DOHH2 (cell line): ENCODE results near the gene GOLGA1.
A peak's percentile ranks its signal among the peaks of the same experiment; 100 is the strongest.

Experiments
- H3F3A ChIP-seq: fragments of 200-600 bp; sonication (generic), shearing (Covaris generic); 2 replicates; pipeline ENCODE4 v1.6.0; 2016; ENCODE audit warnings: antibody characterized with exemption, mild to moderate bottlenecking; ENCODE audit not compliant: control insufficient read depth, insufficient read depth
- H3K27ac ChIP-seq: fragments of 200-600 bp; sonication (generic); 2 replicates; pipeline ENCODE4 v1.5.1; 2014; ENCODE audit warnings: low read depth, mild to moderate bottlenecking, low read length, moderate library complexity
- H3K27me3 ChIP-seq: fragments of 200-600 bp; sonication (generic); 2 replicates; pipeline ENCODE4 v1.6.1; 2014; ENCODE audit warnings: mild to moderate bottlenecking, low read length, mixed read lengths; ENCODE audit not compliant: control insufficient read depth
- H3K36me3 ChIP-seq: fragments of 200-600 bp; sonication (generic); 2 replicates; pipeline ENCODE4 v1.6.1; 2014; ENCODE audit warnings: mild to moderate bottlenecking, low read length, moderate library complexity, mixed read lengths; ENCODE audit not compliant: control insufficient read depth
- H3K4me1 ChIP-seq: fragments of 200-600 bp; sonication (generic); 2 replicates; pipeline ENCODE4 v1.6.1; 2014; ENCODE audit warnings: mild to moderate bottlenecking, low read length, mixed read lengths; ENCODE audit not compliant: control insufficient read depth
- H3K4me2 ChIP-seq: fragments of 200-600 bp; sonication (generic); 2 replicates; pipeline ENCODE4 v1.6.0; 2014; ENCODE audit warnings: mild to moderate bottlenecking, low read length, moderate library complexity
- H3K4me3 ChIP-seq: fragments of 200-600 bp; sonication (generic); 2 replicates; pipeline ENCODE4 v1.5.1; 2014; ENCODE audit warnings: mild to moderate bottlenecking, low read length, mixed read lengths
- H3K79me2 ChIP-seq: fragments of 200-600 bp; sonication (generic); 2 replicates; pipeline ENCODE4 v1.6.1; 2014; ENCODE audit warnings: mild to moderate bottlenecking, low read length, mixed read lengths; ENCODE audit not compliant: control insufficient read depth
- H3K9me2 ChIP-seq: fragments of 200-600 bp; sonication (generic); replicated peaks from 2 replicates; pipeline ENCODE4 v1.6.1; 2014; ENCODE audit warnings: mild to moderate bottlenecking, low read length, mixed read lengths; ENCODE audit not compliant: control insufficient read depth
- H3K9me3 ChIP-seq: fragments of 200-600 bp; sonication (generic); 2 replicates; pipeline ENCODE4 v1.6.1; 2014; ENCODE audit warnings: antibody characterized with exemption, low read length, mixed read lengths; ENCODE audit not compliant: control insufficient read depth, insufficient read depth
- H4K20me1 ChIP-seq: fragments of 200-600 bp; sonication (generic); 2 replicates; pipeline ENCODE4 v1.6.0; 2014; ENCODE audit warnings: low read depth, mild to moderate bottlenecking, antibody characterized with exemption, low read length, moderate library complexity; ENCODE audit not compliant: control insufficient read depth, insufficient read depth
- EZH2phosphoT487 ChIP-seq: fragments of 200-600 bp; sonication (generic); IDR thresholded peaks from 2 replicates; pipeline ENCODE4 v1.6.1; 2017; ENCODE audit warnings: borderline replicate concordance, mild to moderate bottlenecking, antibody characterized with exemption, low read length, moderate library complexity, mixed read lengths
- TF ChIP-seq, protein P1 (sequence below): fragments of 200-600 bp; sonication (generic); IDR thresholded peaks from one replicate; pipeline ENCODE4 v1.5.1; 2014; ENCODE audit warnings: antibody characterized with exemption, mild to moderate bottlenecking, low read depth, low read length; ENCODE audit not compliant: poor library complexity, severe bottlenecking

The GOLGA1 gene

GRCh38 chr9:124859803-124860581 is 80.9 kb downstream of the GOLGA1 start:
- no peaks in the 10 kb centered on the region for H3K27me3 ChIP-seq
- peak overlapping the region; percentile 76 for H3K4me2 ChIP-seq
- peaks cover 57% of the 10 kb centered on the region for H3K36me3 ChIP-seq
- peaks cover 39% of the 10 kb centered on the region for H4K20me1 ChIP-seq
- H3K4me1 ChIP-seq, result peaks cover 28% of the 10 kb centered on the region
- no peaks in the 10 kb centered on the region for H3K9me2 ChIP-seq
- TF ChIP-seq EZH2phosphoT487, result no peak
- TF ChIP-seq, protein P1, sequence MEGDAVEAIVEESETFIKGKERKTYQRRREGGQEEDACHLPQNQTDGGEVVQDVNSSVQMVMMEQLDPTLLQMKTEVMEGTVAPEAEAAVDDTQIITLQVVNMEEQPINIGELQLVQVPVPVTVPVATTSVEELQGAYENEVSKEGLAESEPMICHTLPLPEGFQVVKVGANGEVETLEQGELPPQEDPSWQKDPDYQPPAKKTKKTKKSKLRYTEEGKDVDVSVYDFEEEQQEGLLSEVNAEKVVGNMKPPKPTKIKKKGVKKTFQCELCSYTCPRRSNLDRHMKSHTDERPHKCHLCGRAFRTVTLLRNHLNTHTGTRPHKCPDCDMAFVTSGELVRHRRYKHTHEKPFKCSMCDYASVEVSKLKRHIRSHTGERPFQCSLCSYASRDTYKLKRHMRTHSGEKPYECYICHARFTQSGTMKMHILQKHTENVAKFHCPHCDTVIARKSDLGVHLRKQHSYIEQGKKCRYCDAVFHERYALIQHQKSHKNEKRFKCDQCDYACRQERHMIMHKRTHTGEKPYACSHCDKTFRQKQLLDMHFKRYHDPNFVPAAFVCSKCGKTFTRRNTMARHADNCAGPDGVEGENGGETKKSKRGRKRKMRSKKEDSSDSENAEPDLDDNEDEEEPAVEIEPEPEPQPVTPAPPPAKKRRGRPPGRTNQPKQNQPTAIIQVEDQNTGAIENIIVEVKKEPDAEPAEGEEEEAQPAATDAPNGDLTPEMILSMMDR, result no peak
- H3K27ac ChIP-seq, result no peak overlapping the region
- H3K9me3 ChIP-seq, result no peaks in the 10 kb centered on the region
- peak overlapping the region; percentile 77 for H3K4me3 ChIP-seq
- H3K79me2 ChIP-seq, result peaks cover 41% of the 10 kb centered on the region
- H3F3A ChIP-seq, result peaks cover 55% of the 10 kb centered on the region

DNA sequence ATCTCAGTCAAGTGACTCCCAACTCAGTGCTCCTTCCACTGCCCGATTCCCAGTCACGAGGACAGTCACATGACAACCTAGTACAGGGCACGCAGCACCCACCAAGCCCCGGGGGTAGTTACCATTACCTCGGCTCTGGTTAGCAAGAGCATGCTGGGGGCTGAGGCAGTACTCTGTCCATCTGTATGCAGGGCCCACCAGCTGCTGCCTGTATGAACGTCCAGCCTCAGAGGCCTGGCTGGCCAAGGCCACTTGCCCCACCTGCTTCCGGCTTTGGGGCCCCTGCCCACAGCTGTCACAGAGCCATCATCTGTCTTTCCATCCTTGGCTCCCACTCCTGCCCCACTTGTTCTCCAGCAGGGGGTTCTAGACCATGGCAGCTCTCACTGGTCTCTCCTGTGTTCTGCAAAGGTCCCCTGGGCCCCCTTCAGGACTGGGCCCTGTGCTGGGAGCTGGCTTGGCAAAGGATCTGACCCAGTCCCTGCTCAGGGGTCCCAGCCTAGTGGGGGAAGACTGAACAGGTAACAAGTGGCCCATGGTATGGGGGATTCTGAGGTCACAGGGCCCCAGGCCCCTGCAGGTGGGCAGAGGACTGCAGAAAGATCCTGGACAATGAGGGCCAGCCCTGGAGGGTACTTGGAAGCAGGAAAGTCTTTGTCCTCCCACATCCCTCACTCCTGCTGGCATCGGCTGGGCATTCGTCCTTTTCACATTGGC is 82.4 kb downstream of the GOLGA1 start:
- peaks cover 58% of the 10 kb centered on the region for H3F3A ChIP-seq
- peaks cover 24% of the 10 kb centered on the region for H3K4me1 ChIP-seq
- H3K9me2 ChIP-seq, result no peaks in the 10 kb centered on the region
- H3K4me3 ChIP-seq, result no peak overlapping the region
- H3K9me3 ChIP-seq, result no peaks in the 10 kb centered on the region
- H3K27me3 ChIP-seq, result no peaks in the 10 kb centered on the region
- TF ChIP-seq EZH2phosphoT487, result no peak
- TF ChIP-seq, protein P1, result peak; percentile 47
- H3K79me2 ChIP-seq, result peaks cover 41% of the 10 kb centered on the region
- no peak overlapping the region for H3K27ac ChIP-seq
- peak overlapping the region; percentile 76 for H3K4me2 ChIP-seq
- H3K36me3 ChIP-seq, result peaks cover 57% of the 10 kb centered on the region
- H4K20me1 ChIP-seq, result peaks cover 39% of the 10 kb centered on the region

DNA sequence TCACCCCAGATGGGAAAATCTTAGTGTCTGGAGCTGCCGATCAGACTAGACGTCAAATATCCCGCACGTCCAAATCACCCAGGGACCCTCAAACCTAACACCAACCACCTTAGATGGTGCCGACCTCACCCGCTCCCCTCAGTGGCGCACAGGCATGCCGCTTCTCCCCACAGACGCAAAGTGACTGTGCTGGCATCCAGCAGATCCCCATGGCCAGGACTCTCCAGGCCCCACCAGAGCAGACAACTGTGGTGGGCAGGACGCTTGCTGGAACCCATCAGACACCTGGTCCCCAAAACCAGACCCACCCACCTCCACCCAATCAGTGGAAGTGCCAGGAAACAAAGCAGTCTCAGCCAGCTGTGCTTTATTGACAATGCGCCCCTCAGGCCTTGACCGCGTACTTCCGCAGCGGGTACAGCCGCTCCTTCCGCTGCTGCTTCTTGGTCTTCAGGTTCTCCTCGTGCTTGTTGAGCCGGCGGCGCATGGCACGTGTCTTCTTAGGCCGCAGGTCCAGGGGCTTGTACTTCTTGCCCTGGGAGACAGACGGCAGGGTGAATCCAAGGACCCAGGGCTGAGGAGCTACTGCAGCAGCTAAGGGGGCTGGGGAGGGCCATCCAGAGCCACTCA is 83.2 kb downstream of the GOLGA1 start:
- Histone ChIP-seq H3K4me1 (peaks cover 27% of the 10 kb centered on the region), H4K20me1 (peaks cover 39% of the 10 kb centered on the region), H3K4me2 (no peak overlapping the region), H3K4me3 (no peak overlapping the region), H3K79me2 (peaks cover 38% of the 10 kb centered on the region), H3F3A (peaks cover 55% of the 10 kb centered on the region), H3K27me3 (no peaks in the 10 kb centered on the region), H3K27ac (no peak overlapping the region), H3K9me2 (no peaks in the 10 kb centered on the region), H3K36me3 (peaks cover 57% of the 10 kb centered on the region), H3K9me3 (no peaks in the 10 kb centered on the region)
- TF ChIP-seq EZH2phosphoT487, result no peak
- TF ChIP-seq, protein P1, result no peak
